ENCODE results near the gene STIP1.

The STIP1 gene

DNA sequence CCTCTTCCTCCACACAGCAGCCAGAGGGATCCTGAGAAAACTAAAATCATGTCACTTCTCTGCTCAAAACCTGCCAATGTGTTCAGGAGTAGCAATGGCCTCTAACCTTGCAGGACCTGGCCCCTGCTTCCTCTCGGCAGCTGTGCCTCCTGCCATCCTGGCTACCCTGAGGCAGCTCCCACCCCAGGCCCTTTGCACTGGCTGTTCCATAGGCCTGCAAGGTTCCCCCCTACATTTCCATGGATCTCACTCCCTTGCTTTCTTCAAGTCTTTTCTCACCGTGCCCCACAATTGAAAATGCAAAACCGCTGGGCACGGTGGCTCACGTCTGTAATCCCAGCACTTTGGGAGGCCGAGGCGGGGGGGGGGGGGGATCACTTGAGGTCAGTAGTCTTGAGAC is 2.1 kb upstream of the STIP1 start:
- no peak for DNase-seq (ENCODE audit: low read depth)
- TF ChIP-seq CTCF (conservative IDR thresholded peaks at IDR 0.05; ENCODE audit: control insufficient read depth, insufficient read depth, low read depth, low read length): no peak
- no peak overlapping the region for H3K4me3 ChIP-seq (ENCODE audit: control insufficient read depth, low read depth, low read length)

GRCh38 chr11:64185175-64185692 is 737 bp upstream of the STIP1 start:
- TF ChIP-seq CTCF (conservative IDR thresholded peaks at IDR 0.05; ENCODE audit: control insufficient read depth, insufficient read depth, low read depth, low read length): peak; percentile 36
- peak; percentile 84 for DNase-seq (ENCODE audit: low read depth)
- peak overlapping the region; percentile 71 for H3K4me3 ChIP-seq (ENCODE audit: control insufficient read depth, low read depth, low read length)

GRCh38 chr11:64186492-64187165 is 658 bp downstream of the STIP1 start:
- no peak for TF ChIP-seq CTCF (conservative IDR thresholded peaks at IDR 0.05; ENCODE audit: control insufficient read depth, insufficient read depth, low read depth, low read length)
- DNase-seq (ENCODE audit: low read depth): no peak
- H3K4me3 ChIP-seq (ENCODE audit: control insufficient read depth, low read depth, low read length): no peak overlapping the region

DNA sequence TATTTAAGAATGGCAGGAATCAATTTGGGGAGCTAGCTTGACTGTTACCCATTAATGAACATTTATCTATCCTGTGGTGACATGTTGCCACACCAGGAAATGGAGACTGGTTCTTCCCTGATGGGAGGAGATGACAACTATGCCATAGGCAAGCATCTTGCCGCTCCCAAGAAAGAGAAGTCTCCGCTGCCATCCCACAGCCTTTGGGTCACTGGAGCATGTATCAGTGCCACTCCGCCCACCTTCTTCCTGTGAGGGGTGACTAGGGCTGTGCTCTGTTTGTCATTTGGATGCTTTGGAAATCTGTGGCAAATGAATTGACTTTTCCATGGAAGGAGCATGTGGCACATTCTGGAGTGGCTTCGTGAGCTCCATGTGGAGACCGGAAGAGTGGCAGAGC is 6.5 kb downstream of the STIP1 start:
- DNase-seq (ENCODE audit: low read depth): no peak
- no peak for TF ChIP-seq CTCF (conservative IDR thresholded peaks at IDR 0.05; ENCODE audit: control insufficient read depth, insufficient read depth, low read depth, low read length)
- H3K4me3 ChIP-seq (ENCODE audit: control insufficient read depth, low read depth, low read length): no peak overlapping the region

- no peak for TF ChIP-seq CTCF (conservative IDR thresholded peaks at IDR 0.05; ENCODE audit: control insufficient read depth, insufficient read depth, low read depth, low read length)
- DNase-seq (ENCODE audit: low read depth): no peak
- H3K4me3 ChIP-seq (ENCODE audit: control insufficient read depth, low read depth, low read length): no peak overlapping the region
Measured at GRCh38 chr11:64196626-64197025, 10.7 kb downstream of the STIP1 start.

GRCh38 chr11:64198511-64198910 is 12.5 kb downstream of the STIP1 start:
- no peak for TF ChIP-seq CTCF (conservative IDR thresholded peaks at IDR 0.05; ENCODE audit: control insufficient read depth, insufficient read depth, low read depth, low read length)
- DNase-seq (ENCODE audit: low read depth): no peak
- no peak overlapping the region for H3K4me3 ChIP-seq (ENCODE audit: control insufficient read depth, low read depth, low read length)
